Measurements from ENCODE around the gene SNX27. TPM values are rescaled to one million over a fixed set of nuclear protein-coding genes. Genes with fewer than 3 reads are reported as not detected.

Gene SNX27
- total and polyA plus RNA-seq, 4 donors = 4.3 to 19.7 (median 10.5) TPM

- Histone ChIP-seq H3K9me3 (ENCODE audit: control insufficient read depth in 4 of 4, low read length in 3 of 4) (no peaks in the 10 kb centered on the region), H3K4me1 (ENCODE audit: control insufficient read depth in 4 of 4, insufficient read depth in 4 of 4, low read length in 3 of 4) (no peaks in the 10 kb centered on the region), H3K4me3 (ENCODE audit: low read depth in 1 of 3, low read length in 3 of 3) (no peak overlapping the region), H3K36me3 (ENCODE audit: control insufficient read depth in 4 of 4, insufficient read depth in 3 of 4, low read depth in 1 of 4, low read length in 3 of 4) (peaks cover 3 to 28% (median 11%) of the 10 kb centered on the region in 4 donors), H3K9ac (ENCODE audit: low read depth in 1 of 2, low read length in 2 of 2) (no peak overlapping the region), H3K27ac (ENCODE audit: low read depth in 1 of 2, low read length in 2 of 2) (no peak overlapping the region), H3K27me3 (ENCODE audit: control insufficient read depth in 4 of 4, insufficient read depth in 4 of 4, low read length in 3 of 4) (no peaks in the 10 kb centered on the region)
- TF ChIP-seq, protein P1, sequence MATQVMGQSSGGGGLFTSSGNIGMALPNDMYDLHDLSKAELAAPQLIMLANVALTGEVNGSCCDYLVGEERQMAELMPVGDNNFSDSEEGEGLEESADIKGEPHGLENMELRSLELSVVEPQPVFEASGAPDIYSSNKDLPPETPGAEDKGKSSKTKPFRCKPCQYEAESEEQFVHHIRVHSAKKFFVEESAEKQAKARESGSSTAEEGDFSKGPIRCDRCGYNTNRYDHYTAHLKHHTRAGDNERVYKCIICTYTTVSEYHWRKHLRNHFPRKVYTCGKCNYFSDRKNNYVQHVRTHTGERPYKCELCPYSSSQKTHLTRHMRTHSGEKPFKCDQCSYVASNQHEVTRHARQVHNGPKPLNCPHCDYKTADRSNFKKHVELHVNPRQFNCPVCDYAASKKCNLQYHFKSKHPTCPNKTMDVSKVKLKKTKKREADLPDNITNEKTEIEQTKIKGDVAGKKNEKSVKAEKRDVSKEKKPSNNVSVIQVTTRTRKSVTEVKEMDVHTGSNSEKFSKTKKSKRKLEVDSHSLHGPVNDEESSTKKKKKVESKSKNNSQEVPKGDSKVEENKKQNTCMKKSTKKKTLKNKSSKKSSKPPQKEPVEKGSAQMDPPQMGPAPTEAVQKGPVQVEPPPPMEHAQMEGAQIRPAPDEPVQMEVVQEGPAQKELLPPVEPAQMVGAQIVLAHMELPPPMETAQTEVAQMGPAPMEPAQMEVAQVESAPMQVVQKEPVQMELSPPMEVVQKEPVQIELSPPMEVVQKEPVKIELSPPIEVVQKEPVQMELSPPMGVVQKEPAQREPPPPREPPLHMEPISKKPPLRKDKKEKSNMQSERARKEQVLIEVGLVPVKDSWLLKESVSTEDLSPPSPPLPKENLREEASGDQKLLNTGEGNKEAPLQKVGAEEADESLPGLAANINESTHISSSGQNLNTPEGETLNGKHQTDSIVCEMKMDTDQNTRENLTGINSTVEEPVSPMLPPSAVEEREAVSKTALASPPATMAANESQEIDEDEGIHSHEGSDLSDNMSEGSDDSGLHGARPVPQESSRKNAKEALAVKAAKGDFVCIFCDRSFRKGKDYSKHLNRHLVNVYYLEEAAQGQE (IDR thresholded peaks at IDR 0.05) = no peak
- TF ChIP-seq RXRA (IDR thresholded peaks at IDR 0.05) (no peak), ATF3 (IDR thresholded peaks at IDR 0.05) (no peak), FOXA1 (IDR thresholded peaks at IDR 0.05) (no peak), MAX (IDR thresholded peaks at IDR 0.05) (no peak), HNF4G (IDR thresholded peaks at IDR 0.05) (no peak), CTCF (IDR thresholded peaks at IDR 0.05; ENCODE audit: low read depth, low read length, missing input control) (no peak), NR2F2 (IDR thresholded peaks at IDR 0.05) (no peak), SP1 (IDR thresholded peaks at IDR 0.05) (no peak), FOXA2 (IDR thresholded peaks at IDR 0.05) (no peak)
- DNase-seq (ENCODE audit: low spot score) = no peak
- over 99% methylated on average over 5 of the region's 5 CpGs for WGBS
Observed at GRCh38 chr1:151701515-151701914, 89.7 kb downstream of the SNX27 start.

GRCh38 chr1:151702936-151703335, 91.1 kb downstream of the SNX27 start:
- Histone ChIP-seq H3K27ac (ENCODE audit: low read depth in 1 of 2, low read length in 2 of 2) (no peak overlapping the region), H3K4me1 (ENCODE audit: control insufficient read depth in 4 of 4, insufficient read depth in 4 of 4, low read length in 3 of 4) (no peaks in the 10 kb centered on the region), H3K4me3 (ENCODE audit: low read depth in 1 of 3, low read length in 3 of 3) (no peak overlapping the region), H3K9me3 (ENCODE audit: control insufficient read depth in 4 of 4, low read length in 3 of 4) (no peaks in the 10 kb centered on the region), H3K36me3 (ENCODE audit: control insufficient read depth in 4 of 4, insufficient read depth in 3 of 4, low read depth in 1 of 4, low read length in 3 of 4) (peaks cover 0 to 26% (median 11%) of the 10 kb centered on the region in 4 donors), H3K27me3 (ENCODE audit: control insufficient read depth in 4 of 4, insufficient read depth in 4 of 4, low read length in 3 of 4) (no peaks in the 10 kb centered on the region), H3K9ac (ENCODE audit: low read depth in 1 of 2, low read length in 2 of 2) (no peak overlapping the region)
- TF ChIP-seq ZBTB33 (IDR thresholded peaks at IDR 0.05) = no peak
- TF ChIP-seq, protein P1 (IDR thresholded peaks at IDR 0.05) = no peak
- TF ChIP-seq TAF1 (conservative IDR thresholded peaks at IDR 0.05) = no peak
- no peak for TF ChIP-seq HNF4G (IDR thresholded peaks at IDR 0.05)
- no peak for TF ChIP-seq NR2F2 (IDR thresholded peaks at IDR 0.05)
- TF ChIP-seq FOXA2 (IDR thresholded peaks at IDR 0.05) = no peak
- no peak for TF ChIP-seq GABPA (IDR thresholded peaks at IDR 0.05 in 1 of 2, conservative IDR thresholded peaks at IDR 0.05 in 1 of 2)
- TF ChIP-seq YY1 (IDR thresholded peaks at IDR 0.05) = no peak
- TF ChIP-seq CTCF (IDR thresholded peaks at IDR 0.05; ENCODE audit: low read depth, low read length, missing input control) = no peak
- no peak for TF ChIP-seq ATF3 (IDR thresholded peaks at IDR 0.05)
- no peak for TF ChIP-seq RAD21 (IDR thresholded peaks at IDR 0.05)
- TF ChIP-seq FOXA1 (IDR thresholded peaks at IDR 0.05) = no peak
- TF ChIP-seq JUND (IDR thresholded peaks at IDR 0.05) = no peak
- no peak for TF ChIP-seq SP1 (IDR thresholded peaks at IDR 0.05)
- TF ChIP-seq RXRA (IDR thresholded peaks at IDR 0.05) = no peak
- 63% methylated on average over 8 of the region's 8 CpGs for WGBS
- DNase-seq (ENCODE audit: low spot score) = no peak
